NOMO-1 treated with DMSO at 0.1 percent for 48 hours (cell line): ENCODE data around the gene LAIR1.
"Not testable (repeated sequence)": the region's sequence is repeated elsewhere in the genome, so short reads cannot be mapped to it uniquely, and the experiment has no call there.

ENCODE experiments used
- DNase-seq: peaks from one replicate; lab custom pipeline; 2025; ENCODE audit not compliant: unreplicated experiment; lab: John Stamatoyannopoulos, UW

The LAIR1 gene

GRCh38 chr19:54379187-54379678, 14.5 kb upstream of the LAIR1 start:
- no peak for DNase-seq

GRCh38 chr19:54376610-54377285, 12.0 kb upstream of the LAIR1 start:
- no peak for DNase-seq

- DNase-seq, result peak; percentile 37
Measured at GRCh38 chr19:54375181-54375938, 10.6 kb upstream of the LAIR1 start.

GRCh38 chr19:54373781-54374631, 9.3 kb upstream of the LAIR1 start:
- peak; percentile 85 for DNase-seq

GRCh38 chr19:54371453-54371852, 6.7 kb upstream of the LAIR1 start:
- DNase-seq, result not testable (repeated sequence)

GRCh38 chr19:54370434-54370796, 5.7 kb upstream of the LAIR1 start:
- peak; percentile 64 for DNase-seq

- not testable (repeated sequence) for DNase-seq
Measured at GRCh38 chr19:54369688-54370433, 5.1 kb upstream of the LAIR1 start.

- DNase-seq, result peak; percentile 58
Measured at GRCh38 chr19:54369082-54369687, 4.5 kb upstream of the LAIR1 start.

GRCh38 chr19:54366811-54367210, 2.1 kb upstream of the LAIR1 start:
- DNase-seq, result no peak

GRCh38 chr19:54365798-54366197, 1.1 kb upstream of the LAIR1 start:
- not testable (repeated sequence) for DNase-seq

GRCh38 chr19:54361680-54362422, 2.9 kb downstream of the LAIR1 start:
- DNase-seq, result peak; percentile 68

- DNase-seq, result not testable (repeated sequence)
Measured at GRCh38 chr19:54359149-54359820, 5.4 kb downstream of the LAIR1 start.

- DNase-seq, result no peak
Measured at GRCh38 chr19:54357381-54357780, 7.3 kb downstream of the LAIR1 start.

- no peak for DNase-seq
Measured at GRCh38 chr19:54356444-54357056, 8.2 kb downstream of the LAIR1 start.

- no peak for DNase-seq
Measured at GRCh38 chr19:54355675-54356074, 9.1 kb downstream of the LAIR1 start.

GRCh38 chr19:54354761-54355160, 10.0 kb downstream of the LAIR1 start:
- no peak for DNase-seq

- peak; percentile 28 for DNase-seq
Measured at GRCh38 chr19:54352546-54352945, 12.2 kb downstream of the LAIR1 start.

GRCh38 chr19:54352041-54352440, 12.7 kb downstream of the LAIR1 start:
- no peak for DNase-seq

GRCh38 chr19:54351474-54351873, 13.3 kb downstream of the LAIR1 start:
- DNase-seq, result no peak
